ENCODE data around the gene CD300C.

Gene CD300C

GRCh38 chr17:74544991-74545842 is 698 bp downstream of the CD300C start:
- ChIA-PET POLR2A (interaction anchor here (0.7 kb wide), 1 partner anchor 15 kb away, joined by 3 read pairs; no protein-coding TSS in a partner anchor), CTCF (interaction anchor here (0.8 to 1.2 kb wide), 4 partner anchors 13 to 166 kb away, joined by 3 to 4 read pairs (median 4); no protein-coding TSS in a partner anchor)
- no peak for DNase-seq (ENCODE audit: extremely low spot score)
- TF ChIP-seq CTCF (IDR thresholded peaks at IDR 0.05; ENCODE audit: control extremely low read depth, extremely low read depth, low read depth, missing control alignments): no peak

DNA sequence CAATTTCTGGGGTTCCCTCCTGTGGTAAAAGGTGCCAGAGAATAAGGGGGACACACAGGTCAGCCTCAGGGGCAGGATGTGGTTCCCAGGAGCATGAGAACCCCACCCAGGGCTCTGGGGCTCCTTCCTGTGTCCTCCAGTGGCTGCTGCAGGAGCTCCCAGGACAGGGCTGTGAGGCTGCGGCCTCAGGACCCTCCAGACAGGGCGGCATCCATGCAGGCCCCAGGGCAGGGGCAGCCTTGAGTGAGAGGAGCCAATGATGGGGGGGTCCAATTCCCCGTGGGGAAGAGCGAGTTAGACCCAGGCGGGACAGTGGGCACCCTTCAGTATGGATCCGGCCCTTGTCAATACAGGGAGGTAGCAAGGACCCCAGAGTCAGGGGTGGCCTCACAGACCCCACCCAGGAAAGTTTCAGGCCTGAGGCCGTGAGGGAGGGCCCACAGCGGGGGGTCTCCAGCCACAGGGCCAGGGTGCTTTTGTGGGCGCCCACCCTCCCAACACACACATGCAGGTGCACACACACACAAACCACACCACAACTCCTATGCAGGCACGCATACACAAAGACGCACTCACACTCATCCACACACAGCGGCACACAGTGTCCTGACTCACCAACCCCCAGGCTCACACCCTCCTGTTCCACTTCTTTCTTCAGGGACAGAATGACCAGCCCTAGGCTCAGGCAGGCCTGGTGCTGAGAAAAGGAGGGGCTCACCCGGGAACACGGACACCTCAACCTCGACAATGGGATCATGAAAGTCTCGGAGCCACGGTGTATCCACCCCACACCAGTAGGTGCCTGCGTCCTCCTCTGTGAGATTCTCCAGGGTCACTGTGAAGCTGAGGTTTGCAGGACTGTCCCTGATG is 1.8 kb downstream of the CD300C start:
- ChIA-PET CTCF (interaction anchor here (1.1 kb wide), 1 partner anchor 114 kb away, joined by 3 read pairs; no protein-coding TSS in a partner anchor), POLR2A (no interaction called here)
- no peak for DNase-seq (ENCODE audit: extremely low spot score)
- TF ChIP-seq CTCF (IDR thresholded peaks at IDR 0.05; ENCODE audit: control extremely low read depth, extremely low read depth, low read depth, missing control alignments): no peak

- CTCF ChIA-PET: interaction anchor here (1.1 kb wide), 1 partner anchor 115 kb away, joined by 3 read pairs; no protein-coding TSS in a partner anchor
Measured at GRCh38 chr17:74543406-74543805, 2.5 kb downstream of the CD300C start.

DNA sequence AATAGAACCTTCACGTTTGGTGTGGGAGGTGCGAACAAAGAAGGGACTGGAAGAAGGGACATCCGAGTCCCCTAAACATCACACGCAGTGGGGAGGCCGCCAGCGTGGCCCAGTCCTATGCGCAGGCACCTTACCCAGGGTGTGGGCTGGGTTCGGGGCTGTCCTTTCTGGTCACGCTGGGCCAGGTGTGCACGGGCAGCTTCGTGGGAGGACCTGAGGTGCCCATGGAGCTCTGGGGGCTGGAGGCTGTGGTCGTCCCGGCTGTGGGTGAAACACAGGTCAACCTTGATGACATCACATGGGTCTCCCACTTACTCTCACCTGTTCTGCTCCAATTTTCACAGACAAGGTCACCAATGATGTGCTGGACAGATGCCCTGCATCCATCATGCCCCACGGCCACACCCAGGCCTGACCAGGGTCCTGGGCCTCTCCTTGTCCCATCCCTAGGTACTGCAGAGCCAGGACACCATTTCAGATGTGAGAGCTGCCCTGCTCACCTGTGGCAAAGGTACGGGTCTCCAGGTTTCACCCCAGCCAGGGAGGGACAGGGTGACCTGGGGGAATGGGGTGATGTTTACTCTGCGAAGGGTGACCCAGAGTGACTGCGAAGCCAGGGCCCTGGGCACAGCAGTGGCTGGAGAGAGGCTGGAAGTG is 3.1 kb downstream of the CD300C start:
- no peak for TF ChIP-seq CTCF (IDR thresholded peaks at IDR 0.05; ENCODE audit: control extremely low read depth, extremely low read depth, low read depth, missing control alignments)
- ChIA-PET POLR2A (no interaction called here), CTCF (interaction anchor here (1.1 kb wide), 1 partner anchor 115 kb away, joined by 3 read pairs; no protein-coding TSS in a partner anchor)
- no peak for DNase-seq (ENCODE audit: extremely low spot score)

More at GRCh38 chr17:74543406-74543805, 2.5 kb downstream of the CD300C start:
- no peak for TF ChIP-seq CTCF (IDR thresholded peaks at IDR 0.05; ENCODE audit: control extremely low read depth, extremely low read depth, low read depth, missing control alignments)
- POLR2A ChIA-PET: no interaction called here
- DNase-seq (ENCODE audit: extremely low spot score): no peak

GRCh38 chr17:74542166-74542565 is 3.7 kb downstream of the CD300C start:
- TF ChIP-seq CTCF (IDR thresholded peaks at IDR 0.05; ENCODE audit: control extremely low read depth, extremely low read depth, low read depth, missing control alignments): no peak
- POLR2A ChIA-PET: no interaction called here
- CTCF ChIA-PET: no interaction called here

More at GRCh38 chr17:74542166-74542565, 3.7 kb downstream of the CD300C start:
- no peak for DNase-seq (ENCODE audit: extremely low spot score)

Data from GM10248 (cell line).